HFFc6 (cell line): ENCODE data around the gene SPAG9. TPM values are rescaled to one million over a fixed set of nuclear protein-coding genes. Genes with fewer than 3 reads are reported as not detected.

Experiments
- DNase-seq: peaks from one replicate; pipeline ENCODE4 v3.0.0-alpha.2; 2018
- H3K27ac Mint-ChIP-seq: 2 replicates; pipeline ENCODE4 v1.8.0; 2020; ENCODE audit warnings: mild to moderate bottlenecking, mixed read lengths
- H3K27me3 Mint-ChIP-seq: 2 replicates; pipeline ENCODE4 v1.8.0; 2021; ENCODE audit warnings: mild to moderate bottlenecking, moderate library complexity, mixed read lengths; ENCODE audit not compliant: insufficient read depth
- H3K36me3 Mint-ChIP-seq: 2 replicates; pipeline ENCODE4 v1.8.0; 2021; ENCODE audit warnings: low read depth, mixed read lengths
- H3K4me1 Mint-ChIP-seq: 2 replicates; pipeline ENCODE4 v1.8.0; 2020; ENCODE audit warnings: low read depth, mixed read lengths
- H3K4me3 Mint-ChIP-seq: 2 replicates; pipeline ENCODE4 v1.8.0; 2020; ENCODE audit warnings: mild to moderate bottlenecking, moderate library complexity, mixed read lengths
- H3K9me3 Mint-ChIP-seq: 2 replicates; pipeline ENCODE4 v1.8.0; 2020; ENCODE audit warnings: mild to moderate bottlenecking, mixed read lengths
- total RNA-seq, 6 experiments: library from RNA; stranded (reverse); fragmentation: NEBNext Ultra II Directional; extraction: Animal tissue kit (Norgen Biotek cat#: 25700); gene quantifications; 2 replicates in 1 of 6; 3 replicates in 5 of 6; pipeline ENCODE4 v1.2.3, GENCODE V29; 2021
- TF ChIP-seq, protein P1 (sequence below): fragments of 200-600 bp; sonication (generic); IDR thresholded peaks from 2 replicates; pipeline ENCODE4 v1.5.0; 2021; ENCODE audit warnings: antibody characterized with exemption, mild to moderate bottlenecking

The SPAG9 gene
- total RNA-seq, 6 experiments from 2014 or later: 54.3 to 78.1 (median 61.3) TPM

DNA sequence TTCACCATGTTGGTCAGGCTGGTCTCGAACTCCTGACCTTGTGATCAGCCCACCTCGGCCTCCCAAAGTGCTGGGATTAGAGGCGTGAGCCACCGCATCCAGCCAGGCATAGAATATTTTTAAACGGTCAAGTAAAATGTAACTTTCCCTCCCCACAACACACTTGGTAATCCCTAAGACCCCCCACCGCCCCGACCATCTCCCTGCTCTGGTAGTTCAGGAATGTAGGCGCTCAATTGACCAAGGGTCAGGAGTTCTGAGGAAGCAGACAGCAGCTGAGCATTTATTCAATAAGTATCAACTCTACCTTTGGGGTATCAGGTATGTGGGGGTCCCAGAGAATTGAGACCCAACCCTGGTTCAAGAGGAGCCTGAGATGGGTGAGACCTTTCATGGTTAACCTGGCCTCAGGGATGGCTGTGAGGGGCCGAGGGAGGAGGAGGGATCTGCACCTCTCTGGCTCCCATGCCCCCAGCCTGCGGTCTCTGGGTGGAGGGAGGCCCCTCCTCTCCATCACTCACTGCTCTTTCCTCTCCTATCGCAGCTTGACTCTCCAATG lies 206.1 kb downstream of the SPAG9 start:
- no peaks in the 10 kb centered on the region for H3K9me3 Mint-ChIP-seq
- H3K36me3 Mint-ChIP-seq: no peaks in the 10 kb centered on the region
- no peak overlapping the region for H3K4me3 Mint-ChIP-seq
- no peak overlapping the region for H3K27ac Mint-ChIP-seq
- H3K4me1 Mint-ChIP-seq: peaks cover 8% of the 10 kb centered on the region
- DNase-seq: no peak
- H3K27me3 Mint-ChIP-seq: peaks cover 1% of the 10 kb centered on the region
- TF ChIP-seq, protein P1, sequence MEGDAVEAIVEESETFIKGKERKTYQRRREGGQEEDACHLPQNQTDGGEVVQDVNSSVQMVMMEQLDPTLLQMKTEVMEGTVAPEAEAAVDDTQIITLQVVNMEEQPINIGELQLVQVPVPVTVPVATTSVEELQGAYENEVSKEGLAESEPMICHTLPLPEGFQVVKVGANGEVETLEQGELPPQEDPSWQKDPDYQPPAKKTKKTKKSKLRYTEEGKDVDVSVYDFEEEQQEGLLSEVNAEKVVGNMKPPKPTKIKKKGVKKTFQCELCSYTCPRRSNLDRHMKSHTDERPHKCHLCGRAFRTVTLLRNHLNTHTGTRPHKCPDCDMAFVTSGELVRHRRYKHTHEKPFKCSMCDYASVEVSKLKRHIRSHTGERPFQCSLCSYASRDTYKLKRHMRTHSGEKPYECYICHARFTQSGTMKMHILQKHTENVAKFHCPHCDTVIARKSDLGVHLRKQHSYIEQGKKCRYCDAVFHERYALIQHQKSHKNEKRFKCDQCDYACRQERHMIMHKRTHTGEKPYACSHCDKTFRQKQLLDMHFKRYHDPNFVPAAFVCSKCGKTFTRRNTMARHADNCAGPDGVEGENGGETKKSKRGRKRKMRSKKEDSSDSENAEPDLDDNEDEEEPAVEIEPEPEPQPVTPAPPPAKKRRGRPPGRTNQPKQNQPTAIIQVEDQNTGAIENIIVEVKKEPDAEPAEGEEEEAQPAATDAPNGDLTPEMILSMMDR: no peak

DNA sequence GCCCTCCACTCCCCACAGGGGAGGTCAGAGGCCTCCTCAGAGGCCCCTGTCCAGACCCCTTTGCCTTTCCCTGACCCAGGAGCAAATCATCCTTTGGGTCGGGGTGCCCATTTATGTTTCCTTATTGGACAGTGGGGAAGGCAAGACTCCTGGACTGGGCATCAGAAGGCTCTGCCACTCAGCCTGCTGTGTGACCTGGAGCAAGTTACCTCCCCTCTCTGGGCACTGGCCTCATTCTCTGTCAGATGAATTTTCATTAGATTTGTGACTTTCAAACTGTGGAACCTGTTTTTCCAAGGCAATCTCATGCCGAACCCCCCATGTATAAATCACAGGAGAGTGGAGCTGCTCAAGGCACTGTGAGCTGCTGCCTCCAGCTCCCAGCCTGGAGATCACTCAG lies 207.5 kb downstream of the SPAG9 start:
- Mint-ChIP-seq H3K27me3 (peaks cover 5% of the 10 kb centered on the region), H3K27ac (no peak overlapping the region), H3K4me3 (no peak overlapping the region), H3K36me3 (no peaks in the 10 kb centered on the region), H3K4me1 (no peaks in the 10 kb centered on the region), H3K9me3 (no peaks in the 10 kb centered on the region)
- no peak for DNase-seq
- TF ChIP-seq, protein P1: no peak

Other genes with a start within 250 kb of the SPAG9 start
- 100 to 1,000 TPM; 309 to 358 (median 320) TPM for gene NME1, start 32.7 kb upstream of the SPAG9 start, total RNA-seq
- gene NME2, start 45.5 kb upstream of the SPAG9 start, total RNA-seq: 100 to 1,000 TPM; 709 to 868 (median 778) TPM
- 1 to 10 TPM; 3.6 to 5.1 (median 4.5) TPM for gene MBTD1, start 139.2 kb upstream of the SPAG9 start, total RNA-seq
- gene UTP18, start 139.7 kb upstream of the SPAG9 start, total RNA-seq: 10 to 100 TPM; 24.7 to 38.5 (median 35.2) TPM